HepG2 (cell line): Measurements from ENCODE around the gene ZNF112.

ENCODE experiments used
- EZH2 ChIP-seq: conservative IDR thresholded peaks from 2 replicates; pipeline ENCODE4 v1.6.1; 2012; ENCODE audit warnings: mild to moderate bottlenecking, low read depth, low read length, moderate library complexity
- RAD21 ChIP-seq: fragments of 450-650 bp; formaldehyde crosslinking; IDR thresholded peaks from 2 replicates; pipeline ENCODE4 v1.5.0; 2020; ENCODE audit warnings: mild to moderate bottlenecking
- TARDBP ChIP-seq: sonication (generic); formaldehyde crosslinking; IDR thresholded peaks from 2 replicates; pipeline ENCODE4 v1.8.0; 2022; ENCODE audit warnings: mild to moderate bottlenecking, missing genetic modification reagents
- ZNF660 ChIP-seq: sonication (generic); formaldehyde crosslinking; IDR thresholded peaks from 2 replicates; pipeline ENCODE4 v1.5.1; 2020; ENCODE audit warnings: mild to moderate bottlenecking, low read depth, missing genetic modification reagents, borderline replicate concordance
- ZNF776 ChIP-seq: sonication (generic); formaldehyde crosslinking; IDR thresholded peaks from 2 replicates; pipeline ENCODE4 v1.4.0; 2020; ENCODE audit warnings: mild to moderate bottlenecking, missing genetic modification reagents
- TF ChIP-seq, protein P1 (sequence below): sonication (generic); formaldehyde crosslinking; IDR thresholded peaks from 2 replicates; pipeline ENCODE4 v1.4.0; 2020; ENCODE audit warnings: mild to moderate bottlenecking, missing genetic modification reagents
- TF ChIP-seq, protein P2 (sequence below): sonication (generic); formaldehyde crosslinking; IDR thresholded peaks from 2 replicates; pipeline ENCODE4 v1.5.0; 2020; ENCODE audit warnings: mild to moderate bottlenecking, missing genetic modification reagents, moderate library complexity
- TF ChIP-seq, protein P3 (sequence below): sonication (generic); formaldehyde crosslinking; IDR thresholded peaks from 2 replicates; pipeline ENCODE4 v1.8.1; 2023; ENCODE audit warnings: missing genetic modification reagents, inconsistent platforms, borderline replicate concordance
- TF ChIP-seq, protein P4 (sequence below): sonication (generic); formaldehyde crosslinking; IDR thresholded peaks from 2 replicates; pipeline ENCODE4 v1.4.0; 2020; ENCODE audit warnings: missing genetic modification reagents, mild to moderate bottlenecking, borderline replicate concordance

DNA sequence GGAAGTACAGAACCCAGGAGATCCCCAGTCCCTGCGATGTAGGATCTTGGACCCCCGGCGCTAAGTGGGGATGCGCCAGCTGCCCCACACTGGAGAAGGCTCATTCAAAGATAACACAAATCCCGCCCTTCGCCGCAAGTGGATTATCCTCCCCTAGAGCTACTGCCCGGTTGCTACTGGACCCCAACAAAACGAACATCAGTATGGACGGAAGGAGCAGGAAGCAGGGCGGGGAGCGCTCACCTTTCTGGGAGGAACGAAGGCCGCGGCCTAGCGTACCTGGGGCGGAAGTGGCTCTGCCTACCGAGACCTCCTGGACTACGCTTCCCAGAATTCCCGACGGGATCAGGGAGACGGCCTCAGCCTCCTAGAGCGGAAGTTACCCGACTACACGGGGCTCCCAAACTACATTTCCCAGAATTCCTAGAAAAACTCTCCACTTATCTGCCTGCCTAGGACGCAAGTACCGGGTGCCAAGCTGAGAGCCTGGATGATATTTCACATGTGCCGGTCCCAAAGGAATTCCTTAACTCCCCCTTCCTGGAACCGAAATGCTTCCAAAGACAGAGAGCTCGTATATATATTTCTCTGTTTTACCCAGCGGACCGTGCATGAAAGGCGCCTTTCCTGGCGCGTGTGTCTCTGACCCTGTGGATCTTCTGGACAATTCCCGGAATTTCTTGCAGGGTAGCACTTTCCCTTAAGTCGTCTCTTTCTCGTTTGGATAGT lies at the start of gene ZNF112:
- TF ChIP-seq, protein P1, sequence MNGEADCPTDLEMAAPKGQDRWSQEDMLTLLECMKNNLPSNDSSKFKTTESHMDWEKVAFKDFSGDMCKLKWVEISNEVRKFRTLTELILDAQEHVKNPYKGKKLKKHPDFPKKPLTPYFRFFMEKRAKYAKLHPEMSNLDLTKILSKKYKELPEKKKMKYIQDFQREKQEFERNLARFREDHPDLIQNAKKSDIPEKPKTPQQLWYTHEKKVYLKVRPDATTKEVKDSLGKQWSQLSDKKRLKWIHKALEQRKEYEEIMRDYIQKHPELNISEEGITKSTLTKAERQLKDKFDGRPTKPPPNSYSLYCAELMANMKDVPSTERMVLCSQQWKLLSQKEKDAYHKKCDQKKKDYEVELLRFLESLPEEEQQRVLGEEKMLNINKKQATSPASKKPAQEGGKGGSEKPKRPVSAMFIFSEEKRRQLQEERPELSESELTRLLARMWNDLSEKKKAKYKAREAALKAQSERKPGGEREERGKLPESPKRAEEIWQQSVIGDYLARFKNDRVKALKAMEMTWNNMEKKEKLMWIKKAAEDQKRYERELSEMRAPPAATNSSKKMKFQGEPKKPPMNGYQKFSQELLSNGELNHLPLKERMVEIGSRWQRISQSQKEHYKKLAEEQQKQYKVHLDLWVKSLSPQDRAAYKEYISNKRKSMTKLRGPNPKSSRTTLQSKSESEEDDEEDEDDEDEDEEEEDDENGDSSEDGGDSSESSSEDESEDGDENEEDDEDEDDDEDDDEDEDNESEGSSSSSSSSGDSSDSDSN (CRISPR knock-in tag) = peak; percentile 62; the same call in 1 of the 2 replicates
- TF ChIP-seq RAD21 (CRISPR knock-in tag) (no peak), EZH2 (no peak), ZNF660 (CRISPR knock-in tag) (no peak), TARDBP (CRISPR knock-in tag) (no peak), ZNF776 (CRISPR knock-in tag) (no peak)
- TF ChIP-seq, protein P2, sequence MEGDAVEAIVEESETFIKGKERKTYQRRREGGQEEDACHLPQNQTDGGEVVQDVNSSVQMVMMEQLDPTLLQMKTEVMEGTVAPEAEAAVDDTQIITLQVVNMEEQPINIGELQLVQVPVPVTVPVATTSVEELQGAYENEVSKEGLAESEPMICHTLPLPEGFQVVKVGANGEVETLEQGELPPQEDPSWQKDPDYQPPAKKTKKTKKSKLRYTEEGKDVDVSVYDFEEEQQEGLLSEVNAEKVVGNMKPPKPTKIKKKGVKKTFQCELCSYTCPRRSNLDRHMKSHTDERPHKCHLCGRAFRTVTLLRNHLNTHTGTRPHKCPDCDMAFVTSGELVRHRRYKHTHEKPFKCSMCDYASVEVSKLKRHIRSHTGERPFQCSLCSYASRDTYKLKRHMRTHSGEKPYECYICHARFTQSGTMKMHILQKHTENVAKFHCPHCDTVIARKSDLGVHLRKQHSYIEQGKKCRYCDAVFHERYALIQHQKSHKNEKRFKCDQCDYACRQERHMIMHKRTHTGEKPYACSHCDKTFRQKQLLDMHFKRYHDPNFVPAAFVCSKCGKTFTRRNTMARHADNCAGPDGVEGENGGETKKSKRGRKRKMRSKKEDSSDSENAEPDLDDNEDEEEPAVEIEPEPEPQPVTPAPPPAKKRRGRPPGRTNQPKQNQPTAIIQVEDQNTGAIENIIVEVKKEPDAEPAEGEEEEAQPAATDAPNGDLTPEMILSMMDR (CRISPR knock-in tag) = no peak
- TF ChIP-seq, protein P3, sequence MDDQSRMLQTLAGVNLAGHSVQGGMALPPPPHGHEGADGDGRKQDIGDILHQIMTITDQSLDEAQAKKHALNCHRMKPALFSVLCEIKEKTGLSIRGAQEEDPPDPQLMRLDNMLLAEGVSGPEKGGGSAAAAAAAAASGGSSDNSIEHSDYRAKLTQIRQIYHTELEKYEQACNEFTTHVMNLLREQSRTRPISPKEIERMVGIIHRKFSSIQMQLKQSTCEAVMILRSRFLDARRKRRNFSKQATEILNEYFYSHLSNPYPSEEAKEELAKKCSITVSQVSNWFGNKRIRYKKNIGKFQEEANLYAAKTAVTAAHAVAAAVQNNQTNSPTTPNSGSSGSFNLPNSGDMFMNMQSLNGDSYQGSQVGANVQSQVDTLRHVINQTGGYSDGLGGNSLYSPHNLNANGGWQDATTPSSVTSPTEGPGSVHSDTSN = no peak
- TF ChIP-seq, protein P4, sequence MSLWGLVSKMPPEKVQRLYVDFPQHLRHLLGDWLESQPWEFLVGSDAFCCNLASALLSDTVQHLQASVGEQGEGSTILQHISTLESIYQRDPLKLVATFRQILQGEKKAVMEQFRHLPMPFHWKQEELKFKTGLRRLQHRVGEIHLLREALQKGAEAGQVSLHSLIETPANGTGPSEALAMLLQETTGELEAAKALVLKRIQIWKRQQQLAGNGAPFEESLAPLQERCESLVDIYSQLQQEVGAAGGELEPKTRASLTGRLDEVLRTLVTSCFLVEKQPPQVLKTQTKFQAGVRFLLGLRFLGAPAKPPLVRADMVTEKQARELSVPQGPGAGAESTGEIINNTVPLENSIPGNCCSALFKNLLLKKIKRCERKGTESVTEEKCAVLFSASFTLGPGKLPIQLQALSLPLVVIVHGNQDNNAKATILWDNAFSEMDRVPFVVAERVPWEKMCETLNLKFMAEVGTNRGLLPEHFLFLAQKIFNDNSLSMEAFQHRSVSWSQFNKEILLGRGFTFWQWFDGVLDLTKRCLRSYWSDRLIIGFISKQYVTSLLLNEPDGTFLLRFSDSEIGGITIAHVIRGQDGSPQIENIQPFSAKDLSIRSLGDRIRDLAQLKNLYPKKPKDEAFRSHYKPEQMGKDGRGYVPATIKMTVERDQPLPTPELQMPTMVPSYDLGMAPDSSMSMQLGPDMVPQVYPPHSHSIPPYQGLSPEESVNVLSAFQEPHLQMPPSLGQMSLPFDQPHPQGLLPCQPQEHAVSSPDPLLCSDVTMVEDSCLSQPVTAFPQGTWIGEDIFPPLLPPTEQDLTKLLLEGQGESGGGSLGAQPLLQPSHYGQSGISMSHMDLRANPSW (CRISPR knock-in tag) = no peak
